Activated CD4-positive, alpha-beta memory T cell treated with anti-CD3 and anti-CD28 coated beads for 36 hours (primary cell): ENCODE data around the gene GMDS. TPM values are rescaled to one million over a fixed set of nuclear protein-coding genes. Genes with fewer than 3 reads are reported as not detected.

ENCODE experiments used
- CTCF ChIA-PET: fragments of 350-600 bp; sonication (Branson Sonifier 250); formaldehyde crosslinking; loops from one replicate; lab custom pipeline; 2021; ENCODE audit warnings: antibody characterized with exemption, inconsistent platforms; lab: Charles Lee
- POLR2A ChIA-PET: fragments of 350-600 bp; sonication (Branson Sonifier 250); formaldehyde crosslinking; loops from one replicate; lab custom pipeline; 2021; ENCODE audit warnings: antibody characterized with exemption; lab: Charles Lee
- DNase-seq: peaks from one replicate; pipeline ENCODE4 v3.0.0-alpha.2; 2020
- H3K27ac Mint-ChIP-seq: one replicate; pipeline ENCODE4 v1.8.0; 2021; ENCODE audit warnings: mixed read lengths
- H3K27me3 Mint-ChIP-seq: one replicate; pipeline ENCODE4 v1.8.0; 2021; ENCODE audit warnings: mixed read lengths
- H3K36me3 Mint-ChIP-seq: one replicate; pipeline ENCODE4 v1.8.0; 2021; ENCODE audit warnings: mixed read lengths
- H3K4me1 Mint-ChIP-seq: one replicate; pipeline ENCODE4 v1.8.0; 2021; ENCODE audit warnings: low read depth, mixed read lengths
- H3K4me3 Mint-ChIP-seq: one replicate; pipeline ENCODE4 v1.8.0; 2021; ENCODE audit warnings: mild to moderate bottlenecking, mixed read lengths
- H3K9me3 Mint-ChIP-seq: one replicate; pipeline ENCODE4 v1.8.0; 2021; ENCODE audit warnings: mixed read lengths
- intact Hi-C: fragments of 100-400 bp; cut with micrococcal nuclease; formaldehyde crosslinking; loops from one replicate; pipeline ENCODE4 v1.15.1; 2023
- total RNA-seq, 2 experiments: library from RNA; stranded (reverse); gene quantifications; one replicate each; pipeline ENCODE4 v1.2.3, GENCODE V29; 2021

Gene GMDS
- total RNA-seq, 2 experiments from 2014 or later = 34.7 to 36.4 TPM

GRCh38 chr6:1724616-1725015 lies 520.8 kb downstream of the GMDS start:
- intact Hi-C loops = no loop called here
- POLR2A ChIA-PET = no interaction called here
- no peak overlapping the region for H3K4me3 Mint-ChIP-seq
- CTCF ChIA-PET = no interaction called here
- no peak overlapping the region for H3K27ac Mint-ChIP-seq
- H3K36me3 Mint-ChIP-seq = peaks cover 18% of the 10 kb centered on the region
- DNase-seq = no peak
- H3K9me3 Mint-ChIP-seq = no peaks in the 10 kb centered on the region
- no peaks in the 10 kb centered on the region for H3K4me1 Mint-ChIP-seq
- H3K27me3 Mint-ChIP-seq = no peaks in the 10 kb centered on the region

DNA sequence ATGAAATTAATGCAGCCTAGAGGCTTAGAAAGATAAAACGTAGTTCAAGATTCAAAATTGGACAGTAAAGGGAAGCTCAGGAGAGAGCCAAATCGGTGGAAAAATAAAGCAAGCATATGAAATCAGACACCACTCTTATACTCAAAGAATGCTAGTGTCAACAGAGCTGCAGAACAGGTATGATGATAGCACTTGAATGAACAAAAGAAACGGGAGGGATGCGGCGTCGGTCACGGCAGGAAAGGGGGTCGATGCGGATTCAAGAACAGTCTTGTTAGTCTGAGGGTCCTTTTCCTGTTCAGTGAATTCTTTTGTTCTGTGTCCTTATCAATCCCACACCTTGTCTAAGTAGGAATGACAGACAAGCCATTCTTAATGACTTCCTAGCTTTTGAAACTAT lies 521.3 kb downstream of the GMDS start:
- no peak for DNase-seq
- POLR2A ChIA-PET = no interaction called here
- intact Hi-C loops = no loop called here
- CTCF ChIA-PET = no interaction called here
- no peaks in the 10 kb centered on the region for H3K9me3 Mint-ChIP-seq
- no peak overlapping the region for H3K4me3 Mint-ChIP-seq
- H3K27me3 Mint-ChIP-seq = no peaks in the 10 kb centered on the region
- no peak overlapping the region for H3K27ac Mint-ChIP-seq
- H3K4me1 Mint-ChIP-seq = no peaks in the 10 kb centered on the region
- H3K36me3 Mint-ChIP-seq = peaks cover 18% of the 10 kb centered on the region

GRCh38 chr6:1722801-1723200 lies 522.6 kb downstream of the GMDS start:
- Mint-ChIP-seq H3K4me1 (no peaks in the 10 kb centered on the region), H3K27me3 (no peaks in the 10 kb centered on the region), H3K4me3 (no peak overlapping the region), H3K27ac (no peak overlapping the region), H3K36me3 (peaks cover 18% of the 10 kb centered on the region), H3K9me3 (no peaks in the 10 kb centered on the region)
- ChIA-PET POLR2A (no interaction called here), CTCF (no interaction called here)
- DNase-seq = no peak
- intact Hi-C loops = no loop called here

- ChIA-PET CTCF (no interaction called here), POLR2A (no interaction called here)
- Mint-ChIP-seq H3K36me3 (peaks cover 14% of the 10 kb centered on the region), H3K9me3 (no peaks in the 10 kb centered on the region), H3K27me3 (no peaks in the 10 kb centered on the region), H3K4me1 (no peaks in the 10 kb centered on the region), H3K27ac (no peak overlapping the region), H3K4me3 (no peak overlapping the region)
- intact Hi-C loops = no loop called here
- DNase-seq = no peak
Measured at GRCh38 chr6:1720620-1721322, 524.6 kb downstream of the GMDS start.

- ChIA-PET CTCF (no interaction called here), POLR2A (no interaction called here)
- Mint-ChIP-seq H3K36me3 (peaks cover 10% of the 10 kb centered on the region), H3K27ac (no peak overlapping the region), H3K9me3 (no peaks in the 10 kb centered on the region), H3K4me3 (no peak overlapping the region), H3K27me3 (no peaks in the 10 kb centered on the region), H3K4me1 (no peaks in the 10 kb centered on the region)
- DNase-seq = no peak
- intact Hi-C loops = no loop called here
Measured at GRCh38 chr6:1719922-1720321, 525.5 kb downstream of the GMDS start.

- peaks cover 5% of the 10 kb centered on the region for H3K36me3 Mint-ChIP-seq
- H3K9me3 Mint-ChIP-seq = no peaks in the 10 kb centered on the region
- no peak for DNase-seq
- ChIA-PET POLR2A (no interaction called here), CTCF (no interaction called here)
- intact Hi-C loops = no loop called here
- no peaks in the 10 kb centered on the region for H3K27me3 Mint-ChIP-seq
- no peak overlapping the region for H3K27ac Mint-ChIP-seq
- H3K4me1 Mint-ChIP-seq = no peaks in the 10 kb centered on the region
- H3K4me3 Mint-ChIP-seq = no peak overlapping the region
Measured at GRCh38 chr6:1716868-1717267, 528.5 kb downstream of the GMDS start.

DNA sequence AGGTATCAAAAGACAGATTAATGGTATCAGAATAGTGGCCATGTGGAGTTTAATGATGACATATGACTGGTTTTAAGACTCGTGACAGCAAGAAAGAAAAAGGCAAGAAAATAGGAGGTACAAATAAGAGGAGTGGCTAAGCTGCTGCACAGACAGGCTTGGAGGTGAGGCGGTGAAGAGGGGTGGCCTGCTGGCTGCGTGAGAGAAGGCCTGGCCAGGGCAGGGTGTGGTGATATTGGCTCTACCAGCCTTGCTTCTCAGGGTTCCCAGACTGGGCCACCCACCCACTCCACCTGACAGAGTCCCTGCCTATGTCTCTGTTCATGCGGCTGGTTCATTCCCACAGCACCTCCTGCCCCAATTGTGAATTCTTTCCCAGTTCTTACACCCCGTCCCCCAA lies 529.0 kb downstream of the GMDS start:
- ChIA-PET POLR2A (no interaction called here), CTCF (no interaction called here)
- Mint-ChIP-seq H3K27ac (no peak overlapping the region), H3K27me3 (no peaks in the 10 kb centered on the region), H3K9me3 (no peaks in the 10 kb centered on the region), H3K36me3 (peaks cover 5% of the 10 kb centered on the region), H3K4me1 (no peaks in the 10 kb centered on the region), H3K4me3 (no peak overlapping the region)
- intact Hi-C loops = no loop called here
- DNase-seq = no peak

DNA sequence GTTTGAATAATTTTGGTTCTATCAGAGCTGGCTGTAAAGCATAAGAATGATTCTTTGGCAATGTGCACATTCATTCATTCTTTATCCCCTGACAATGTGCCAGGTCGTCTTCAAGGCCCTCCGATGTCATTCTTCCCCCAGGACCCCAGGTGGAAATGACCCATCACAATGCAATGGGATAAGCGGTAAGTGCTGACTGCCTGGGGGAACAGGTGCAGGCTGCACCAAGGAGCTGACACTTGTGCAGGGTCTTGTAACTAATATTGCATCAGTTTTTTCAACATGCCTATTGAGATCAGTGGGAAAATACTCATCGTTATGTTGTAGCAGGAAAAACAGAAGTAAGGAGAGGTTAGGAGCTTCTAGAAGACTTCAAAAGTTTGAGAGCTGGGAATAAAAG lies 530.1 kb downstream of the GMDS start:
- POLR2A ChIA-PET = no interaction called here

GRCh38 chr6:1714654-1715053 lies 530.8 kb downstream of the GMDS start:
- peaks cover 5% of the 10 kb centered on the region for H3K36me3 Mint-ChIP-seq
- no peaks in the 10 kb centered on the region for H3K9me3 Mint-ChIP-seq
- no peaks in the 10 kb centered on the region for H3K27me3 Mint-ChIP-seq
- ChIA-PET POLR2A (no interaction called here), CTCF (no interaction called here)
- H3K4me3 Mint-ChIP-seq = no peak overlapping the region
- H3K27ac Mint-ChIP-seq = no peak overlapping the region
- no peaks in the 10 kb centered on the region for H3K4me1 Mint-ChIP-seq
- no peak for DNase-seq
- intact Hi-C loops = no loop called here

More for the DNA sequence above, 530.1 kb downstream of the GMDS start:
- H3K36me3 Mint-ChIP-seq = peaks cover 5% of the 10 kb centered on the region
- no peak overlapping the region for H3K4me3 Mint-ChIP-seq
- H3K9me3 Mint-ChIP-seq = no peaks in the 10 kb centered on the region
- intact Hi-C loops = no loop called here
- H3K27me3 Mint-ChIP-seq = no peaks in the 10 kb centered on the region
- CTCF ChIA-PET = no interaction called here
- DNase-seq = no peak
- no peaks in the 10 kb centered on the region for H3K4me1 Mint-ChIP-seq
- no peak overlapping the region for H3K27ac Mint-ChIP-seq

DNA sequence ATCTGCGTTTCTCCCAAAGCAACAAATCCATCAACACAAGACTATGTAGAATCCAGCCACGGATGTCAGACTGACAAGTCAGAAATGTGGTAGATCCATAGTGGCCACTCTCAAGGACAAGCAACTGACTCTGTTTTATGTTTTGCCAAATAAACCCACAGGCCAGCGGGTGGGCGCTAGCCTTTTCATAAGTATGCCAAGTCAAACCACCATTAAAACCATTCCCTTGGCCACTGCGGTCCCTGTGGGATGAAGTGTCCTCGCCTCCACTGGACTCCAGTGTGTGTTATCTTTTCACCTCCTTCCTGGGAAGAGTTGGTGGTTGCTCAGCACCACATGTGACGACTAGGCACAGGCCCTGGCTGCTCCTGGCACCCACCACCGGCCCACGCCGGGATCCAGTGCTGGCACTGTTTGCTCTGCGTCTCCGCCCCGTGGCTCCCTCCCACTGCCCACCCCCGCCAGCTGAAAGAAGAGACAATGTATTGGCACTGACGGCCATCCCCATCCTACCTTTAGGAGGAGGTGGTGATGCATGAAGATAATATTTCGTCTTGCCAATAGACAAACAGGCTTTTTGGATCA lies 532.3 kb downstream of the GMDS start:
- intact Hi-C loops = no loop called here
- no peak for DNase-seq
- Mint-ChIP-seq H3K27ac (no peak overlapping the region), H3K4me1 (no peaks in the 10 kb centered on the region), H3K36me3 (peaks cover 5% of the 10 kb centered on the region), H3K27me3 (no peaks in the 10 kb centered on the region), H3K9me3 (no peaks in the 10 kb centered on the region), H3K4me3 (no peak overlapping the region)
- ChIA-PET CTCF (no interaction called here), POLR2A (no interaction called here)

GRCh38 chr6:1712451-1712850 lies 533.0 kb downstream of the GMDS start:
- Mint-ChIP-seq H3K4me1 (no peaks in the 10 kb centered on the region), H3K27me3 (no peaks in the 10 kb centered on the region), H3K9me3 (no peaks in the 10 kb centered on the region), H3K4me3 (no peak overlapping the region), H3K27ac (no peak overlapping the region), H3K36me3 (peaks cover 5% of the 10 kb centered on the region)
- ChIA-PET POLR2A (no interaction called here), CTCF (no interaction called here)
- intact Hi-C loops = no loop called here
- DNase-seq = no peak

DNA sequence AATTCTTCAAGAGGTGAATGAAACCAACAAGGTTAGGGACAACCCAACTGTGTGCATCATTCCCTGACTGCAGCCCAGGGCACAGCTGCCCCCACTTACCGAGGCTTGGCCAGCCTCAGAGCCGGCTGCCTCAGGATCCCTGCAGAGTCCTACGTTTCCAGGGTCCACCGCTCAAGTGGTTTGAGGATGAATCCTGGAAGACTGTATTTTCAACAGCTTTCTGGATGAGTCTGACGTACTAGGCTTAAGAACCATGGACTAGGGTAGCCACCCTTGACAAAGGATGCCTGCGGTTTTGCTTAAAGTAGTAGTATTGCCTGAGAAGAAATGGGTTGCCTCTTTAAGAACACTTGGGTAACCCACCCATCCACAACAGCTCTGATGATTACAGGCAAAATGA lies 534.3 kb downstream of the GMDS start:
- CTCF ChIA-PET = interaction anchor here (1.5 kb wide), 1 partner anchor 393 kb away, joined by 3 read pairs; no protein-coding TSS in a partner anchor
- H3K4me1 Mint-ChIP-seq = no peaks in the 10 kb centered on the region
- H3K36me3 Mint-ChIP-seq = peaks cover 3% of the 10 kb centered on the region
- POLR2A ChIA-PET = no interaction called here
- H3K27me3 Mint-ChIP-seq = no peaks in the 10 kb centered on the region
- no peak overlapping the region for H3K27ac Mint-ChIP-seq
- no peak for DNase-seq
- intact Hi-C loops = no loop called here
- H3K9me3 Mint-ChIP-seq = no peaks in the 10 kb centered on the region
- no peak overlapping the region for H3K4me3 Mint-ChIP-seq

DNA sequence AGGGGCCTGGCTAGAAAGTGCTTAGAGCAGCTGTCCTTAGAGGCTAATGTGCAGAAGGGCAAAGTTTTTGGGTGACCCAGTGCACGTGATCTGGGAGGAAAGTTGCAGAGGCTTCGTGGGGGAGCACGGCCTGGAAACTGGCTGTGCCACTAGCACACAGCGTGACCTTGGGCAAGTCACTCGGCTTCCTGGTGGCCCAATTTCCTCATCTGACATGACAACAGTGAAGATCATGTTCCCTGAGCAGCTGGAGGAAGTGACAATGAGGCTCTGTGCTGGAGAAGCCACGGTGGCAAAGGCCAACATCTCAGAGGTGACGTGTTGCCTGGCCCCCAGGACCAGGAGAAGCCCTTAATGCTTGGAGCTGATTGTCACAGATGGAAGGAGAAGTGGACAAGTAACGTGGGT lies 536.2 kb downstream of the GMDS start:
- H3K27me3 Mint-ChIP-seq = no peaks in the 10 kb centered on the region
- no peak overlapping the region for H3K4me3 Mint-ChIP-seq
- H3K9me3 Mint-ChIP-seq = no peaks in the 10 kb centered on the region
- intact Hi-C loops = no loop called here
- H3K27ac Mint-ChIP-seq = no peak overlapping the region
- no peaks in the 10 kb centered on the region for H3K36me3 Mint-ChIP-seq
- H3K4me1 Mint-ChIP-seq = no peaks in the 10 kb centered on the region
- no peak for DNase-seq
- CTCF ChIA-PET = no interaction called here
- POLR2A ChIA-PET = no interaction called here
